Measurements from ENCODE around the gene ZNF230.

DNA sequence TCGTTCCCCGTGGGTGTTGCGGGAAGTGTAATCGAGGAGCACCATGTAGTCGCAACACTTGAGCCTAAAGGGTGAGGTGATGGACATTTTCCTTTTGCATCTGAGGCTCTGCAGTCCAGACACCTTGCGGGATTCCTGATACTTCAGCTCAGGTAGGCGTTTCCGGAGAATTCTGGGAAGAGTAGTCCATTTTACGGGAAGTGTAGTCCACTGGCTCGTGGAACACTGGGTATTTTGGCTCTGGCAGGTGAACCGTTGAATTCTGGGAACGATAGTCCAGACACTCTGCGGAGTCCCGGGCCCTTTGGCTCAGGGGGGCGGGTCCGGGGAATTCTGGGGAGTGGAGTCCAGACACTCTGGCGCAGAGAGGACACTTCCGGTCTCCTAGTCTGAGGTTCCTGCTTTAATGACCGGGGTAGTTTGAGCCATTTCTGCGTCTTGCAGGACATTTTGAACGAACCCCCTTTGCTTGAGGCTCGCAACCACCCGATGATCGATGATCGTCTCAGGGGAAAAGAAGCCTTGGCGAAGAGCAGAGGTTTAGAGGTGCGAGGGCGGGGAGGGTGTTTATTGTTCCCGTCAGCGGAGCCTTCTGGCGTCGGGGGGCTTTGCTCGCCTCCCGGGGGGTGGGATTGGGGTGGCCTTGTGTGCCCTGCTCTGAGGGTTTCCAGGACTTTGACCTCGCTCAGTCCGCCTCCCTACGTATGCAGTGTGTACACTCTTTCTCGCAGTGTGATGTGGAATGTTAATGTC, 49.1 kb downstream of the ZNF230 start, which contains the start of gene ZNF223:
- TF ChIP-seq, protein P1, sequence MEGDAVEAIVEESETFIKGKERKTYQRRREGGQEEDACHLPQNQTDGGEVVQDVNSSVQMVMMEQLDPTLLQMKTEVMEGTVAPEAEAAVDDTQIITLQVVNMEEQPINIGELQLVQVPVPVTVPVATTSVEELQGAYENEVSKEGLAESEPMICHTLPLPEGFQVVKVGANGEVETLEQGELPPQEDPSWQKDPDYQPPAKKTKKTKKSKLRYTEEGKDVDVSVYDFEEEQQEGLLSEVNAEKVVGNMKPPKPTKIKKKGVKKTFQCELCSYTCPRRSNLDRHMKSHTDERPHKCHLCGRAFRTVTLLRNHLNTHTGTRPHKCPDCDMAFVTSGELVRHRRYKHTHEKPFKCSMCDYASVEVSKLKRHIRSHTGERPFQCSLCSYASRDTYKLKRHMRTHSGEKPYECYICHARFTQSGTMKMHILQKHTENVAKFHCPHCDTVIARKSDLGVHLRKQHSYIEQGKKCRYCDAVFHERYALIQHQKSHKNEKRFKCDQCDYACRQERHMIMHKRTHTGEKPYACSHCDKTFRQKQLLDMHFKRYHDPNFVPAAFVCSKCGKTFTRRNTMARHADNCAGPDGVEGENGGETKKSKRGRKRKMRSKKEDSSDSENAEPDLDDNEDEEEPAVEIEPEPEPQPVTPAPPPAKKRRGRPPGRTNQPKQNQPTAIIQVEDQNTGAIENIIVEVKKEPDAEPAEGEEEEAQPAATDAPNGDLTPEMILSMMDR (optimal IDR thresholded peaks at IDR 0.05 in 1 of 3, IDR thresholded peaks at IDR 0.05 in 1 of 3, conservative IDR thresholded peaks at IDR 0.05 in 1 of 3; ENCODE audit: extremely low read depth in 1 of 3, insufficient read depth in 2 of 3, low read length in 3 of 3), result no peak
- TF ChIP-seq EZH2 (IDR thresholded peaks at IDR 0.05; ENCODE audit: low read length), result no peak

Data from keratinocyte (primary cell).